ENCODE measurements around the gene FOSB. TPM values are rescaled to one million over a fixed set of nuclear protein-coding genes. Genes with fewer than 3 reads are reported as not detected.

FOSB gene
- total RNA-seq, 2 experiments from 2014 or later = 3.7 to 5.9 TPM

GRCh38 chr19:45488708-45489107 is 20.9 kb downstream of the FOSB start:
- POLR2A ChIA-PET = no interaction called here
- Mint-ChIP-seq H3K27ac (no peak overlapping the region), H3K36me3 (no peaks in the 10 kb centered on the region), H3K4me3 (no peak overlapping the region), H3K4me1 (ENCODE audit: low read depth) (peaks cover 15% of the 10 kb centered on the region), H3K9me3 (no peaks in the 10 kb centered on the region), H3K27me3 (peaks cover 8% of the 10 kb centered on the region)
- CTCF ChIA-PET = interaction anchor here (1.4 to 2.0 kb wide), 3 partner anchors 10 to 49 kb away, joined by 3 to 10 read pairs (median 7); no protein-coding TSS in a partner anchor
- intact Hi-C loops (cut with micrococcal nuclease) = no loop called here
- DNase-seq = no peak

DNA sequence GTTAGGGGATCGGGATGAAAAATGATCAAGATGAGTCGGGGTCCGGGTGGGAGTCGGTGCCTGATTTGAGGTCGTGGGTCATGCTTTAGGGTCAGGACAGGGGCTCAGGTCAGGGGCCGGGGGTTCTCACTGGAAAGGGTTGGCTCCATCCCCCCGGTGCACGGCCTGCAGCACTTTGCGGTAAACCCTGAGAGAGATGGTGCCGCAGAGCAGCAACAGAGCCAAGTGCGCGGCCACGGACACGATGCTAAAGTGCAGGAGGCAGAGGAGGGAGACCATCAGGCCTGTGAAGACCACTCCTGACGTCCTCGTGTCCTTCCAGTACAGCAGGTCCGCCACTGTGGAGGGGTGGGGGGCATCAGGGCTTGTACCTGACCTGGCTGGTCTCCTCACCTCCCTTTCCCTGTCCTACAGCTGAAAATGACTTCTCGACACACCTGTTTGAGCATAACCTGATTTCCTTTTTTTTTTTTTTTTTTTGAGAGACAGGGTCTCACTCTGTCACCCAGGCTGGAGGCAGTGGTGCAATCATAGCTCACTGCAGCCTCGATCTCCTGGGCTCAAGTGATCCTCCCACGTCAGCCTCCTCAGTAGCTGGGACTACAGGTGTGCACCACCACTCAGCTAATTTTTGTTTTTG is 21.5 kb downstream of the FOSB start:
- intact Hi-C loops (cut with micrococcal nuclease) = no loop called here

GRCh38 chr19:45492137-45492626 is 24.4 kb downstream of the FOSB start:
- Mint-ChIP-seq H3K36me3 (no peaks in the 10 kb centered on the region), H3K4me3 (no peak overlapping the region), H3K27me3 (peaks cover 21% of the 10 kb centered on the region), H3K4me1 (ENCODE audit: low read depth) (peaks cover 15% of the 10 kb centered on the region), H3K9me3 (no peaks in the 10 kb centered on the region), H3K27ac (no peak overlapping the region)
- DNase-seq = no peak
- intact Hi-C loops (cut with micrococcal nuclease) = loop anchor here (10.0 kb wide), 1 partner anchor 317 kb away; the partner anchor contains the start of genes BLOC1S3 and TRAPPC6A
- ChIA-PET POLR2A (no interaction called here), CTCF (no interaction called here)

More for the DNA sequence above, 21.5 kb downstream of the FOSB start:
- DNase-seq = no peak
- Mint-ChIP-seq H3K4me1 (ENCODE audit: low read depth) (peaks cover 13% of the 10 kb centered on the region), H3K4me3 (no peak overlapping the region), H3K27ac (no peak overlapping the region), H3K9me3 (no peaks in the 10 kb centered on the region), H3K27me3 (peaks cover 13% of the 10 kb centered on the region), H3K36me3 (no peaks in the 10 kb centered on the region)
- ChIA-PET POLR2A (no interaction called here), CTCF (interaction anchor here (1.1 to 2.0 kb wide), 3 partner anchors 11 to 50 kb away, joined by 3 to 10 read pairs (median 3); no protein-coding TSS in a partner anchor)

DNA sequence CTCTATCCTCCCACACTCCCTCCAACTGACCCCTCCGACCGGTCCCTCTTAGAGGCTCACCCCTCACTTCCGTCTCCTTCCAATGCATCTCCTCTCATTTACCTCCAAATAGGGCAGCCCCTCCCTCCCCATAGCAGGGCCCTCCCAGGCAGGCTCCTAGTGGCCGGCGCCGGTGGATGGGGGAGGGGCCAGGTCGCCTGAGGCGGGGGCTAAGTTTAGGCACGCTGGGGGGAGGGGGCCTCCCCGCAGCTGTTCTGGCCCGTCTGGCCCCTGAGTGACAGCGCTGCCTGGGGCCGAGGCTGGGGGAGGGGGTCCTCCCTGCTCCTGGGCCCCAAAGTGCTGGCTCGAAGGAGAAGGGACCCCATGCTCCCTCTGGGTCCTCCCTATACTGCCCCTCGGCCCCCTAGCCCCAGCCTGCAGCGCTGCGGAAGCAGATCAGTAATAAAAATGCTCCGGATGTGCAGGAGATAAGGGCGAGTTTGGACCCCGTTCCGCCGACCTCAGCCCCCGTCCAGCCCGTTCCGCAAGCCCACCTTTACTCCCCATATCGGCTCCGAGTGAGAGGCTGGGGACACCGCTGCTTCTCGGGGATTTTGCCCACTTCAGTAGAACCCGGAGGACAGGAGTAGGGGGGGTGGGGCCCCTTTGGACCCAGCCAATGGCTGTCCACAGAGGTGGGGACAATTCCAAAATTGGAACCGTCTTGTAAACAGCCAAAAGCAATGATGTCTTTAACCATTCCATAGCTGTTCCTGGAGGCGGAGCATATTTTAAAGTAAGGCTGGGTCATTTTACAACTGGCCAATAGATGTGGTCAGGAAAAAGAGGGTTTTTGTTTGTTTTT is 25.1 kb downstream of the FOSB start:
- intact Hi-C loops (cut with micrococcal nuclease) = loop anchor here (10.0 kb wide), 1 partner anchor 318 kb away; the partner anchor contains the start of genes BLOC1S3 and TRAPPC6A
- ChIA-PET CTCF (interaction anchor here (1.0 to 1.1 kb wide), 2 partner anchors 14 to 53 kb away, joined by 3 read pairs; no protein-coding TSS in a partner anchor), POLR2A (no interaction called here)
- DNase-seq = no peak
- no peaks in the 10 kb centered on the region for H3K9me3 Mint-ChIP-seq
- H3K27ac Mint-ChIP-seq = peak overlapping the region; percentile 49
- no peaks in the 10 kb centered on the region for H3K36me3 Mint-ChIP-seq
- peak overlapping the region; percentile 45 for H3K4me3 Mint-ChIP-seq
- peaks cover 21% of the 10 kb centered on the region for H3K27me3 Mint-ChIP-seq
- H3K4me1 Mint-ChIP-seq (ENCODE audit: low read depth) = peaks cover 21% of the 10 kb centered on the region

DNA sequence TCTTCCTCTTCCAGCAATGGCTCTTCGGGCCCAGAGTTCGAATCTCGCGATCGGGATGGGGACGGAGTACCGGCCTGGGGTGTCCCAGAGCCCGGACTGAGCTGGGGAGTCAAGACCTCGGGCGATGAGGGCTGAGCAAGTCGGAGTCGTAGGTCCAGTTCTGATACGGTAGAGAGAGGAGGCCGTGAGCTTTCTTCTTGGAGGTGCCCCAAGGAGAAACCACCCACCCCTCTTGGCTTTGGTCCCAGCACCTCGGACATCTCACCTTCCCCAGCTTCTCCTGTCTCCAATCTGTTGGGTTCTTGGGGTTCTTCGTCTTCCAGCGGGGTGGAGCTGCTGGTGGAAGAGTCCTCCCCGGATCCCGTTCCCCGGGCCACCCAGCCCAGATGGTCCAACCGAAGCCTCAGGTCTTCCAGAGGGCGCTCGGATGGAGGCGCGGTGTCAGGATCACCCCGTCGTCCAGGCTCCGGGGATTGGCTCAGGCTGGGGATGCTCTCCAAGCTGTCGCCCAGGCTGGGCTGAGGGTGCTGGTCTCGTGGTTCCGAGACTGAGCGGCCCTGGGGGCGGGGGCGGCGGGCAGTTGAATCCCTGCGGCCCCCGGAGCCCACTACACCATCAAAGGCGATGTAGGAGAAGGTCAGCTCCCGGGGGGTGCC is 26.6 kb downstream of the FOSB start:
- Mint-ChIP-seq H3K9me3 (no peaks in the 10 kb centered on the region), H3K36me3 (no peaks in the 10 kb centered on the region), H3K4me1 (ENCODE audit: low read depth) (peaks cover 30% of the 10 kb centered on the region), H3K27ac (no peak overlapping the region), H3K4me3 (no peak overlapping the region), H3K27me3 (peaks cover 25% of the 10 kb centered on the region)
- intact Hi-C loops (cut with micrococcal nuclease) = loop anchor here (10.0 kb wide), 1 partner anchor 320 kb away; the partner anchor contains the start of genes BLOC1S3 and TRAPPC6A
- ChIA-PET POLR2A (no interaction called here), CTCF (interaction anchor here (1.0 to 6.2 kb wide), 7 partner anchors 9 to 148 kb away, joined by 3 to 84 read pairs (median 13); no protein-coding TSS in a partner anchor)
- DNase-seq = no peak

GRCh38 chr19:45495178-45495577 is 27.4 kb downstream of the FOSB start:
- Mint-ChIP-seq H3K9me3 (no peaks in the 10 kb centered on the region), H3K27me3 (peaks cover 25% of the 10 kb centered on the region), H3K27ac (no peak overlapping the region), H3K4me1 (ENCODE audit: low read depth) (peaks cover 33% of the 10 kb centered on the region), H3K36me3 (no peaks in the 10 kb centered on the region), H3K4me3 (no peak overlapping the region)
- CTCF ChIA-PET = interaction anchor here (0.6 to 6.2 kb wide), 8 partner anchors 9 to 147 kb away, joined by 3 to 84 read pairs (median 12); no protein-coding TSS in a partner anchor
- intact Hi-C loops (cut with micrococcal nuclease) = loop anchor here (5.0 to 10.0 kb wide), 2 partner anchors 320 to 367 kb away; partner anchors contain the start of genes BLOC1S3, FOXA3, SYMPK and TRAPPC6A
- POLR2A ChIA-PET = interaction anchor here (1.2 to 1.3 kb wide), 2 partner anchors 10 to 16 kb away, joined by 3 to 5 read pairs; no protein-coding TSS in a partner anchor
- DNase-seq = no peak

- no peaks in the 10 kb centered on the region for H3K9me3 Mint-ChIP-seq
These were observed 28.7 kb downstream of the FOSB start for GRCh38 chr19:45496349-45496953.

GRCh38 chr19:45497791-45498190 is 30.0 kb downstream of the FOSB start:
- Mint-ChIP-seq H3K27ac (peak overlapping the region; percentile 34), H3K4me3 (peak overlapping the region; percentile 45), H3K9me3 (no peaks in the 10 kb centered on the region), H3K27me3 (peaks cover 20% of the 10 kb centered on the region), H3K36me3 (no peaks in the 10 kb centered on the region), H3K4me1 (ENCODE audit: low read depth) (peaks cover 33% of the 10 kb centered on the region)
- CTCF ChIA-PET = interaction anchor here (1.2 to 6.2 kb wide), 3 partner anchors 8 to 17 kb away, joined by 3 to 84 read pairs (median 4); no protein-coding TSS in a partner anchor
- intact Hi-C loops (cut with micrococcal nuclease) = loop anchor here (1.0 to 10.0 kb wide), 3 partner anchors 9 to 365 kb away; partner anchors contain the start of genes BLOC1S3, FOXA3, SYMPK and TRAPPC6A
- DNase-seq = no peak
- POLR2A ChIA-PET = no interaction called here

More at GRCh38 chr19:45496349-45496953, 28.7 kb downstream of the FOSB start:
- DNase-seq = peak; percentile 60
- ChIA-PET CTCF (interaction anchor here (0.7 to 6.2 kb wide), 7 partner anchors 11 to 186 kb away, joined by 3 to 84 read pairs (median 11); partner anchors contain the start of gene FOSB), POLR2A (interaction anchor here (0.8 to 1.3 kb wide), 4 partner anchors 9 to 27 kb away, joined by 3 to 5 read pairs (median 4); no protein-coding TSS in a partner anchor)
- Mint-ChIP-seq H3K27ac (no peak overlapping the region), H3K27me3 (peaks cover 25% of the 10 kb centered on the region), H3K4me1 (ENCODE audit: low read depth) (peaks cover 33% of the 10 kb centered on the region), H3K4me3 (peak overlapping the region; percentile 50), H3K36me3 (no peaks in the 10 kb centered on the region)
- intact Hi-C loops (cut with micrococcal nuclease) = loop anchor here (5.0 to 10.0 kb wide), 2 partner anchors 322 to 366 kb away; partner anchors contain the start of genes BLOC1S3, FOXA3, SYMPK and TRAPPC6A

DNA sequence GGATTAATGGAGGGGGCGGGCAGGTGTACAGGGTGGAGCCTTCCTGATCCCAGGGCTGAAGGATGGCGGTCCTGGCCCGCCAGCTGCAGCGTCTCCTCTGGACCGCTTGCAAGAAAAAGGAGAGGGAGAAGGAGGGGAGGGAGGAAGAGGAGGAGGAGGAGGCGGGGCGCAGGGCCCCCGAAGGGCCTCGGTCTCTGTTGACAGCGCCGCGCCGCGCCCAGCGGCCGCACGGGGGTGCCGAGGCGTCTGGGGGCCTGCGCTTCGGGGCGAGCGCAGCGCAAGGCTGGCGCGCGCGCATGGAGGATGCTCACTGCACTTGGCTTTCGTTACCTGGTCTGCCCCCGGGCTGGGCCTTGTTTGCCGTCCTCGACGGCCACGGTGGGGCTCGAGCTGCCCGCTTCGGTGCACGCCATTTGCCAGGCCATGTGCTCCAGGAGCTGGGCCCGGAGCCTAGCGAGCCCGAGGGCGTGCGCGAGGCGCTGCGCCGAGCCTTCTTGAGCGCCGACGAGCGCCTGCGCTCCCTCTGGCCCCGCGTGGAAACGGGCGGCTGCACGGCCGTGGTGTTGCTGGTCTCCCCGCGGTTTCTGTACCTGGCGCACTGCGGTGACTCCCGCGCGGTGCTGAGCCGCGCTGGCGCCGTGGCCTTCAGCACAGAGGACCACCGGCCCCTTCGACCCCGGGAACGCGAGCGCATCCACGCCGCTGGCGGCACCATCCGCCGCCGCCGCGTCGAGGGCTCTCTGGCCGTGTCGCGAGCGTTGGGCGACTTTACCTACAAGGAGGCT is 30.8 kb downstream of the FOSB start, which contains the start of gene PPM1N:
Gene PPM1N (plus strand): TSS at position 33 of the 785 bp plus-strand sequence. CDS start 30 bp downstream, at position 63.
- ChIA-PET CTCF (interaction anchor here (0.6 to 6.2 kb wide), 7 partner anchors 8 to 155 kb away, joined by 3 to 84 read pairs (median 4); no protein-coding TSS in a partner anchor), POLR2A (interaction anchor here (0.6 to 1.3 kb wide), 2 partner anchors 13 to 144 kb away, joined by 3 read pairs; no protein-coding TSS in a partner anchor)
- H3K27me3 Mint-ChIP-seq = peaks cover 17% of the 10 kb centered on the region
- peak; percentile 67 for DNase-seq
- peak within 1 kb of the TSS; percentile 34 for H3K27ac Mint-ChIP-seq
- no peaks in the 10 kb centered on the region for H3K9me3 Mint-ChIP-seq
- H3K4me3 Mint-ChIP-seq = peak within 1 kb of the TSS; percentile 65
- intact Hi-C loops (cut with micrococcal nuclease) = loop anchor here (5.0 to 10.0 kb wide), 2 partner anchors 324 to 364 kb away; partner anchors contain the start of genes BLOC1S3, FOXA3, SYMPK and TRAPPC6A
- H3K4me1 Mint-ChIP-seq (ENCODE audit: low read depth) = peaks cover 26% of the 10 kb centered on the region
- no peaks in the 10 kb centered on the region for H3K36me3 Mint-ChIP-seq

Data from activated CD4-positive, alpha-beta memory T cell treated with anti-CD3 and anti-CD28 coated beads for 36 hours (primary cell).